HG02981 (cell line): ENCODE results near the gene NAT8L.

Experiments
- ATAC-seq: cut with Tn5 transposase; IDR thresholded peaks from one replicate; pipeline ENCODE4 v1.9.1; 2021; ENCODE audit warnings: mild to moderate bottlenecking, moderate library complexity; ENCODE audit not compliant: unreplicated experiment

Gene NAT8L

GRCh38 chr4:2044542-2045517 lies 14.3 kb upstream of the NAT8L start:
- ATAC-seq: no peak

- no peak for ATAC-seq
Measured at GRCh38 chr4:2045518-2045951, 13.6 kb upstream of the NAT8L start.

GRCh38 chr4:2046031-2046961 lies 12.8 kb upstream of the NAT8L start:
- no peak for ATAC-seq

- no peak for ATAC-seq
Measured at GRCh38 chr4:2047031-2047660, 12.0 kb upstream of the NAT8L start.

DNA sequence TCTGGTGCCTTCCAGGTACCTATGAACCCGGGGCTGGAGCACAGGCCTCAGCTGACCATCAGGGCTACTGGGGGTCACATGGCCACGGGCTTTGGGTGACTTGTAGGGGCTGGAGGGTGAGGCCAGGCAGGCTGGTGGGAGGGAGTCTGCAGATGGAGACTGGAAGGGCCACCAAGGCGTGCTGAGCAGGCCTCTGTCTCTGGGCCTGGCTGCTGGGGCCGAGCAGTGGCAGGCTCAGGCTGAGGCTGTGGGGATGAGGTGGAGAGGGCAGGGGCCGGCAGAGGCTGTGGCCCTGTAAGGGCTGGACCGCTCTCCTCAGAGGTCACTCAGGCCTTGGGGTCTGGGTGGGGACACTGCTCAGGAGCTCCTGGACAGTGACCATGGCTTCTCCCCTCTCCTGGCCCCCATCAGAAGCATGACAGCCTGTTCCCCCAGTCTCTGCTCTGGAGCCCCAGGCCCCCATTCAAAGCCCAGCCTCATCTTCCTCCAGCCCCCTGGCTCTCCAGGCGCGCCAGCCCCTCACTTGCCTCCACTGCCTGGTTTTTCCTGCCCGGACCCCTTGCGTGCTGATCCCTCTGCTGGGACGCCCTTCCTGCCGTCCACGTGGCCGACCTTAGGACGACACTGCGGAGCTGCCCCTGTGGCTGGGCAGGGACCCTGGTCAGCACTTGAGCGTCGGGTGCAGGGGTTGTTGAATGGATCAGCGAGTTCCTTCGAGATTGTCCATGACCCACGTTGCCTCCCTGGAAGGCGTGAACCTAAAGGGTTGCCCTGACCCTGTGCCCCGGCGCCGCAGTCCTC lies 11.1 kb upstream of the NAT8L start:
- ATAC-seq: no peak

- ATAC-seq: no peak
Measured at GRCh38 chr4:2048831-2049230, 10.3 kb upstream of the NAT8L start.

GRCh38 chr4:2049381-2049780 lies 9.7 kb upstream of the NAT8L start:
- ATAC-seq: no peak

GRCh38 chr4:2049811-2050210 lies 9.3 kb upstream of the NAT8L start:
- ATAC-seq: no peak

GRCh38 chr4:2051086-2051485 lies 8.0 kb upstream of the NAT8L start:
- ATAC-seq: no peak

- ATAC-seq: no peak
Measured at GRCh38 chr4:2054217-2054616, 4.9 kb upstream of the NAT8L start.

GRCh38 chr4:2057382-2058065 lies 1.6 kb upstream of the NAT8L start:
- no peak for ATAC-seq

- no peak for ATAC-seq
Measured at GRCh38 chr4:2058264-2059045, 672 bp upstream of the NAT8L start.

DNA sequence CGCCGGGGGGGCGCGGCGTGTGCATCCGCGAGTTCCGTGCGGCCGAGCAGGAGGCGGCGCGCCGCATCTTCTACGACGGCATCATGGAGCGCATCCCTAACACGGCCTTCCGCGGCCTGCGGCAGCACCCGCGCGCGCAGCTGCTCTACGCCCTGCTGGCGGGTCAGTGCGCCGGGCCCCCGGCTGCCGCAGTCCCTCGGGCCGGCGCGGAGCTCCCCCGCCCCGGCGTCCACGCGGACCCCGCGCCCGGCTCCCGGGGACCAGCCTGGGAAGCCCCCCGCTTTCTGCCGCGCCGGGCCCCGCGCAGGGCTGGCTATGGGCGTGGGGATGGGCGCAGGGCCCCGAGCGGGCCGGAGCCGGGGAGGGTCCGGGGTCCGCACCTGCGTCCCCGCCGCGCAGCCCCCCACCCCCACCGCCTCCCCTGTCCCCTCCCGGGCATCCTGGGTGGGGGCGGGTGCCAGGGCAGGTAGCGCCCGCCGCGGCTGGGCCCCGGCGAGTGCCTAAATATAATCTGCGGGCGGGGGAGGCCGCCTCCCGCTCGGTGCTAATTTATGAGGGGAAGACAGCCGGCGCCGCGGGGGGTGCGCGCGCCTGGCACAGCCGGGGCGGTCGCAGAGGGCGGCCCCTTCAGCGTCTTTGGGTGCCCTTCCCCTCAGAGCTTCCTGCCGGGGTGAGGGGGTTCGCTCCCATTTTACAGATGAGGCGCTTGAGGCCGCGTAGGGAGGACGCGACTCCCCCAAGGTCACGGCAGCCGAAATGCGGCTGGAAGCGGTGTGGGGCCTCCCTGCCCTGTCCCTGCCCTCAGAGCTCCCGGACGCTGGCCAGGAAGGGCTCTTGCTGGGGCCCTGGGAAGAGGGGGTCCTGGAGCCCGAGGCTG lies 837 bp downstream of the NAT8L start:
- no peak for ATAC-seq

GRCh38 chr4:2060611-2061185 lies 1.6 kb downstream of the NAT8L start:
- ATAC-seq: no peak

GRCh38 chr4:2061186-2062131 lies 2.3 kb downstream of the NAT8L start:
- no peak for ATAC-seq

DNA sequence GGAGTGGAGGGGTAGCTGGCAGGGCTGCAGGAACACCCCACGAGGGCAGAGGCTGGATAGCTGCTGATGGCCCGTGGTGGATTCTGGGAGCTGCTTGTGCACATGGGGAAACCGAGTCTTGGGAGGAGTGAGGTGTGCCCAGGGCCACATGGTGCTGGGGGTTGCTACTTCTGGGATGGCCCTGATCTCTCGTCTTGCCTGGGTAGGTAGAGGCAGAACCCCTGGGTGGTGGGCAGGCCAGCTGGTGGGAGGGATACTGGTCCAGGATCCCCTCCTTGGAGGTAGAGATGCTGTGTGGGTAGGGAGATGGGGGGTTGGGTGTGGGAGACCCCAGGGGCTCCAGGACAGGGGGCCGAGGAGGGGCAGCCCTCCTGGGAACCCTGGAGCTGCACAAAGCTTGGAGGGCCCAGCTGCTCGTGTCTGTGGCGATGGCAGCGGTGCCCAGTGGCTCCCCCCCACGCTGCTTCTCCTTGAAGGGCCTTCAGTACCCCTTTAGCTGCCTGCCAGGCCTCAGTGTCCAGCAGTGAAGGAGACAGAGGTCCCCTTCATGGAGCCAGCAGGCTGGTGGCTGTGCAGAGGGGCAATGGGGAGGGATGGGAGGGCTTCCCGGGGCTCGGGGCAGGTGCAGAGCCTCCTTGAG lies 3.2 kb downstream of the NAT8L start:
- no peak for ATAC-seq
